Colon (tissue), 2 donors: Measurements from ENCODE around the gene C2CD3.
"Not testable (repeated sequence)": the region's sequence is repeated elsewhere in the genome, so short reads cannot be mapped to it uniquely, and the experiment has no call there.

Source experiments
- FAIRE-seq: peaks from 2 replicates; lab custom pipeline; 2012; peaks lifted over from hg19 to GRCh38; lab: Jason Lieb, UNC
- donor health status: control.
- donor health status: control.

Gene C2CD3

DNA sequence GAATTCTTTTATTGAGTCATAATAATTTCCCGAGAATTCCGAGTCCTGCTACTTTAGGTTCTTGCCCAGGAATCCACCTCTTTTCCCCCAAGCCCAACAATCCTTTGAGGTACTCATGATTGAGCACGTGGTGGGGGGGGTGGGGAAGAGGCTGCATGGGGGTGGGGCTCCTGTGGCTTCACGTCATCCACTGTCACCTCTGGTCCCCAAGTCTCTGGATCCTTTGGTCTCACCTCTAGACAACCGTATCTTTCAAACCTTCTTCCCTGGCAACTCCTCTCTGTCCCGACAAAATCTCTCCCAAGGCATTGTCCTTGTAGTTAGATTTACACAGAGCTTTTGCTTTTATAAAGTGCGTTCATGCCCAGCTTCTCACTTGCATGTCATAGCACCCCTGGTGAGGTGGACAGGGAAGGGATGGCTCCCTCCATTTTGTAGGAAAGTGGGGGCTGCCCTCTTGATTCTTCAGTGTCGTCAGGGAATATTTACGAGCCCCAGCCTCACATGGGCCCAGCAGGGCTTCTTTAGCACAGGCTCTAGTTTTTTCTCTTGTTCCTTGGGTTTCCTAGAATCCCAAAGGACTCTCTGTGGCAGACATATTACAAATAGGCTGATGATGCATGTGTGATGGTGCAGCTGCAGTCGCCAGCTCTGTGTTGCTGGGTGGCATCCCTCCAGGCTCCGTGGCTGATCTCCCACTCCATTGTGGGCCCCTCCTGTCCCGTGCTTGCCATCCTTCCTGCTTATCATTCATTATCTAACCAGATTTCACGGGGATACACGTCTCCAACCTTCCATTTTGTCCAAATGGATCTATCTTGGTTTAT, 170.3 kb downstream of the C2CD3 start:
- FAIRE-seq: no peak

GRCh38 chr11:73999581-74000306, 171.1 kb downstream of the C2CD3 start:
- FAIRE-seq: no peak

DNA sequence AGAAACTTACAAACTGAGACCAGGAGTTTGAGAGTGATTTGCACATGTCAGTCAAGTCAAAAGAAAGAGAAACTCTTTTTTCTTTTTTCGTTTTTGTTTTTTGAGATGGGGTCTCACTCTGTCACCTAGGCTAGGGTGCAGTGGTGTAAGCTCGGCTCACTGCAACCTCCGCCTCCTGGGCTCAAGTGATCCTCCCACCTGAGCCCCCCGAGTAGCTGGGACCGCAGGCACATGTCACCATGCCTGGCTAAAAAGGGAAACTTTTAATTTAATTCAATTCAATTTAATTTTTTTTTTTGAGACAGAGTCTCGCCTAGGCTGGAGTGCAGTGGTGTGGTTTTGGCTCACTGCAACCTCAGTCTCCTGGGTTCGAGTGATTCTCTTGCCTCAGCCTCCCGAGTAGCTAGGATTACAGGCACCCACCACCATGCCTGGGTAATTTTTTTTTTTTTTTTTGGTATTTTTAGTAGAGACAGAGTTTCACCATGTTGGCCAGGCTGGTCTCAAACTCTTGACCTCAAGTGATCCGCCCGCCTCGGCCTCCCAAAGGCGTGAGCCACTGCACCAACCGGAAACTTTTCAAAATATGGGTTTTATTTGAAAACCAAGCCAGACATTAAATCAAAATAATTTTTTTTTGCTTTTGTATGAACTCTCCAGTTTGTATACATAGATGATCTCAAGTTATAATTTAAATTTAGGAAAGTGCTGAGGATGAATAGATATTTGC, 171.8 kb downstream of the C2CD3 start:
- FAIRE-seq: no peak

DNA sequence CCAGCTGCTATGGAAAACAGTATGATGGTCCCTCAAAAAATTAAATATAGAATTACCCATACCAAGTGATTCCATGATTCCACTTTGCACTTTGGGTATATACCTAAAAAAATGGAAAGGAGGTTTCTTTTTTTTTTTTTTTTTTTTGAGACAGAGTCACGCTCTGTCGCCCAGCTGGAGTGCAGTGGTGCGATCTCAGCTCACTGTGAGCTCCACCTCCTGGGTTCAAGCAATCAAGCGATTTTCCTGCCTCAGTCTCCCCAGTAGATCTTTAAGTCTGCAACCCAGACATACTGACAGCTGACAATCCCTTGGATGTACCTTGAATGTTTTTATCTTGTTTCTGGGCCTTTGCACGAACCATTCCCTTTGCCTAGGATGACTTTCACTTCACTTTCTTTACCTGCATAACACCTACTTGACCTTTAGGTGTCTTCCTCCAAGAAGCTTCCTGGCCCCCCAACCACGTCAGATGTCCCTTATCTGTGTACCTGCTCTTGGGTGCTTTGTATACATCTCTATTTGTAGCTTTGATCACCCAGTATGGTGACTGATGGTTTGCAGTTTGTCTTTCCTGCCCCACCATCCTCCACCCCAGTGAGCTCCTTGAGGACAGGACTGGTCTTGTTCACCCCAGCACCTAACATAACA, 173.6 kb downstream of the C2CD3 start:
- FAIRE-seq: no peak

GRCh38 chr11:73996161-73996747, 174.5 kb downstream of the C2CD3 start:
- no peak for FAIRE-seq

DNA sequence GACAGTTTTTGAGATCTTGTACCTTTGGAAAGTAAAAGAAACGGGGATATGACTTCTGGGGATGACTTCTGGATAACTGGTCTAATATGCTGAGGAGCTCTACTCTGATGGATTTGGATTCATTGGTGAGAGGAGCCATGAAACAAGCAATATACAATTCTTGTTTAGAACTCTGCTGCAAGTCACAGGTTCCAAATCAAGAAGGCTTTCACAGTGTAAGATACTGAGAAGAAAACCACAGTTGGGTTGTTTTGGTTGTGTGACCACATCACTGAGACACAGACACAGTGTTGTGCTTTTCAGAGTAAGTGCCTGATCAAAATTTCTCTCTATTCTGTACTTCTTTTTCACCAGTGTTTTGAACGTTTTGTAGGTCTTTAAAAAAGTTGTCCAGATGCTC, 175.1 kb downstream of the C2CD3 start:
- FAIRE-seq: no peak

- FAIRE-seq: no peak
These were observed 175.6 kb downstream of the C2CD3 start for GRCh38 chr11:73995247-73995646.

GRCh38 chr11:73991471-73992006, 179.3 kb downstream of the C2CD3 start:
- no peak for FAIRE-seq

DNA sequence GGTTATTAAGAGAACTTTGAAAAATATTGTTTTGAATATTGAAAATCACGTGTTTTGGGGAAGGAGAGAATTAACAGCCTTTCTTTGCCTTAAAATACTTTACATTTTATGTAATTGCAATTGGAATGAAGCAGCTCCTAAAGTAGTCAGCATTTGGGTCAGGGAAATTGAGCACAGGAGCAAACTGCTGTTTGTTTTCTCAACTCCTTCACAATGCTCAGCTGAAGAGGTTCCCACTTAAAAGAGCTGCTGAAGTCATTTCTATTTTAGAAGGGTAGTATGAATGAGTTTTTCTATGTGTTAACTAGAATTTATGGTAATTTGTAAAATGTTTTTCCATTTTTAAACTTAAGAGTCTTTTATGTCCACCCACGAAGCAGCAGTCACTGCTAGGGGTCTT, 180.1 kb downstream of the C2CD3 start:
- FAIRE-seq: no peak

DNA sequence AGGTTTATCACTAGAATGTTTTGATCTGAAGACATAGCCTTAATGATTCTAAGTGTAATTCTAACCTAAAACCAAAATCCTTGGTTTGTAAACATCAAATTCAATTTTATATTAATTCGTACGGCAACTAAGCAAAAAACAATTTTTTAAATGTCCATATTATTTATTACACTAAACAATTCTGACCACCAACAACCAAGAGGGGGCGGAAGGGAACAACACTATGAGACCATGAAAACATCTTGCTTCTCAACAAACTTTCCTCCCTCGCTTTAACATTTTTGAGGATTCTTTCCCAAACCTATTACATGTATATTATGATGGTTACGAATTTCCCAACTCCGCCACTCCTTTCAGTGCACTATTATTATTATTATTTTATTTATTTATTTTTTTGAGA, 181.6 kb downstream of the C2CD3 start:
- no peak for FAIRE-seq

GRCh38 chr11:73988227-73988626, 182.6 kb downstream of the C2CD3 start:
- no peak for FAIRE-seq

- not testable (repeated sequence) for FAIRE-seq
These were observed 185.1 kb downstream of the C2CD3 start for GRCh38 chr11:73985661-73986060.

DNA sequence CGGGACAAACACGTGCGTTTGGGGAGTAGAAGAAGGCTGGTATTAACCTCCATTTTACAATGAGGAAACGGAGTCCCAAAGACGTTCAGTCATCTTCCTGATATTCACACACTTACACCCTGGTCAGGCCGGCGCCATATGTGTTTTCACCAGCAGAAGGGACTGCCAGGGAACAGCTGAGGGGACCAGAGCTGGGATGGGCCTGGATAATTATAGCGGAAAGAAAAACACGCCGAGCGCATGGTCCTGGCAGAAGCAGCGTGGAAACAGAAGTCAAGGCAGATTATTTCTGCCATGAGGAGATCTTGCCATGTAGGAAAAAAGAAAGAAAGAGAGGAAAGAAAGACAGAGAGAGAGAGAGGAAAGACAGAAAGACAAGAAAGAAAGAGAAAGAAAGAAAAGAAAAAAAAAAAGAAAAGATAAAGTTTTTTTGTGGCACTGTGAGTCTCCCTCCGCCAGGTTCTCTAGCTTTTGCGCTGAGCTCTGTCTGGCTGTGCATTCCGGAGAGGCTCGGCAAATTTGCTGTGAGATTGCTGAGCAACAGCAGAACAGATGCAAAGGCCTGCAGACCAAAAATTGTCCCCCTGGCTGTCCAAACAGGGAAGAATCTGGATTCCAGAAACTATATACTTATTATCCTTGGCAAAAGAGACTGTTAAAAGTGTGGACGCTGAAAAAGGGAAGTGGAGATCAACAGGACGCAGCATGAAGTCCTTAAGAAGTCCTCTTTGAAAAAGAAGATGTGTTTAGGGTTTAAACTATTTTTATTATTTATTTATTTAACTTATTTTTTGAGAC, 186.9 kb downstream of the C2CD3 start:
- FAIRE-seq: no peak

DNA sequence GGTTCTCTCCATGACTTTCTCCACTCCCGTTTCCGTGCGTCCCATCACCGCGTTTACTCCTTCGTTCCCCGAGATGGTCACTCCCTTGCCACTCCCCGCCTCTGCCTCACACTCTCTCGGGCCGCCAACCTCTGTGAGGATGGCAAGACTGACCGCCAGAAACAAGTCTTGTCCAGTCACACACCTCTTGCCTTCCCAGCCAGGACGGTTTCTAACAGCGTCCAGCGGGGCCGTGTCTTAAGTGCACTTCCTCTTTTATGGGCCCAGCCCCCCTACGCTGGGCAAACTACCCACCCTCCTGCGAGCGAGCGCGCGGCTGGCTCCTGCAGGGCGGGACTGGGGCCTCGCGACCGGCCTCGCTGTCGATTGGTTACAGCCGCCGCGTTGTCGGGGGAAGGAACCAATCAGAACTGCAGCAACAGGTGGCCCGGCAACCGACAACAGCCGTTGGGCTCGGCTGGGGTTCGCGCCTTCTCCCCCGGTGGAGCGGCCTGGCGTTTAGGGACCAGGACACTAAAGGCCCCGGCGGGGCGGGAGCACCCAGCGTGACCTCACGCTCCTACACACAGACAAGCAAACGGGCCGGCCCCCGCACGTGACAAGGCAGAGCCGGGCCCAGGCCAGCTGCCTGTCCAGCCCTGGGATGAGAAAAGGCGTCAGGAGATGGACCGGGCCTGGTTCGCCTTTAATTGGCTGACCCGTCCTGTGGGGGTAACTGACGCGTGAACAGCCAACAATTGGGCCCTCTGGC, 187.6 kb downstream of the C2CD3 start:
- FAIRE-seq: no peak

DNA sequence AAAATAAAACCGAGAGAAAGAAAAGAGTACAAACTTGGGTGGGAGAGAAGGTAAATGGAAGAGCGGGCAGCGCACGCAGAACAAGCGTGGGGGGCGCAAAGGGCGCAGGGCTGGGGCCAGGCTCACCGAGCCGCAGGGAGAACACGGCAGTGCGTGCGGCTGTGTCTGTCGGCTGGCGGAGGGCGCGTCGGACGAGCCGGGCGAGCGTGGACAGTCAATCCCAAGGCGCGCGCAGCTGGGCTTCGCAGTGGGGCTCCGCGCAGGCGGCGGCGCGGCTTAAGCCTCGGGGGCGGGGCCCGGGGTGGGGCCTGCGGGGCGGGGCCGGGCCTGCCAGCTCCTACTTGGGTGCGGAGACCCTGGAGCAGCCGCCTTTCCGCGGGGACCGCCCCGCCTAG, 188.2 kb downstream of the C2CD3 start, which contains the start of gene UCP2:
Gene UCP2 (minus strand): TSS at position 249 of the 395 bp plus-strand sequence. CDS start 4,465 bp downstream, outside the sequence.
- no peak for FAIRE-seq

DNA sequence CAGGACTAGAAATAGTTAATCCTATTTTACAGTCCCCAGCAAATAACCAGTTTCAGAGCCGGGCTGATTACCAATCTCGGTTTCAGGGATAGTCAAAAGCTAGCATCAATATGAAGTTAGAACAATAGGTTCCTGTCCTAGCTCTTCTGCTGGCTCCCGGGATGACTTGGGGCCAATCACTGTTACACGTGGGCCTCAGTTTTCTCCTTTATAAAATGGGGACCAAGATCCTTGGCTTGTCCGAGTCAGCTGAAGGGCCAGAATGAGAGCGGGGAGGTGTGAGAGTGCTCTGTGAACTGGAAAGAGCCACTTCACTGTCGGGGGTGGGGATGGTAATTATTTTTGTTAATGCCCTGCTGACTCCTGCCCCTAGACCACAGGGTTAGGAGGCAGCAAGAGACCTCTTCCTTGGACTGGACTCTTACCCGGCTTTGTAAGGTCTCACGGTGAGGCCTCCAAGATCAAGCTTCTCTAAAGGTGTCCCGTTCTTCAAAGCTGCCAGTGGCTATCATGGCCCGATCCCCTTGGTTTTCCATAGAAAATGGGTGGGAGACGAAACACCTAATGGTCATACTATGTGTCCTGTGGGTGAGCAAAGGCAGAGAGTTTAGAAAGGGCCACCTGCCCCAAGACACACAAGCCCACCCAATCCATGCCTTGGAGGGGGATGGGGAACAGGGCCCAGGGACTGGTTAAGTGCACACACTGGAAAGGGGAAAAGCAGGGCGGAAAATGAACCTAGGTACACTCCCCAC, 189.6 kb downstream of the C2CD3 start:
- no peak for FAIRE-seq

DNA sequence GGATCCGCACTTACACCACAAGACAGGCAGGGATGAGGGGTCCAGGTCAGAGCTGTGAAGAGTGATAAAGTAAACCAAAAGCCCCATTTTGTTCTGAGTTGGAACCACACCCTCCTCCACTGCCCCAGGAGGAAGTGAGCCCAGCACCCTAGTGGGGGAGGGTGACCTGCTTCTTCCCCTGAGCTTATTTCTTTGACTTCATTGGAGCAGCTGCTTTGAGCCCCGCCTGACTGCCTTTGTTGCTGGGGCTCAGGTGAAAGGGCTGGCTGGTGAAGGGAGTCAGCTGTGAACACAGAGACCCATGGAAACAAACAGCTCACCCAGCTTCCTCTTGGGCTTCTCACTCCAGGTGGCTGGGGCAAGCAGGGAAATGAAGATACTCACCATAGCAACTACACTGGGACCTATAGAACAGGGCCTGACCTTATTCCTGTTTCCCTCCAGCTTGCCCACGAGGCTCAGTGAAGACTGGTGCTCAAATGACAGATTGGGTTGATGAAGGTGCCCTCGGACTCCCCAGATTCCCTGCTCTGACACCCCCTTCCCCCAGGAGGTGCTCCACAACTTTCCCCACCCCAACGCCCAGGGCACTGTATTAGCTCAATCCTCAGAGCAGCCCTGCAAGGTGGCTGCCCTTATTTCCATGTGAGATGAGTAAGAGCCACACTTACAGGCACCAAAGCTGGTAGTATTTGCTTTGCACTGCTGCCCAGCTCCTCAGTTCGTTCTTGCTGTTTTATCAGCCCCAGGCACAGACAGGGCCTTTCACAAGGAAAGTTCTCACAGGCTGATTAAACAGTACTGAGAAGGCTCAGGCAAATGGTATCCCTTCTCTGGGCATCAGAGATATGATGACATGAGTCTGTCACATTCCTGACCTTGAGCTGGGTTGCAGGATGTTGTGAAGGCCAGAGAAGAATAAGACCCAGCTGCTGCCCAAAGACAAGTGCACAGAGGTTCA, 190.5 kb downstream of the C2CD3 start:
- FAIRE-seq: no peak

DNA sequence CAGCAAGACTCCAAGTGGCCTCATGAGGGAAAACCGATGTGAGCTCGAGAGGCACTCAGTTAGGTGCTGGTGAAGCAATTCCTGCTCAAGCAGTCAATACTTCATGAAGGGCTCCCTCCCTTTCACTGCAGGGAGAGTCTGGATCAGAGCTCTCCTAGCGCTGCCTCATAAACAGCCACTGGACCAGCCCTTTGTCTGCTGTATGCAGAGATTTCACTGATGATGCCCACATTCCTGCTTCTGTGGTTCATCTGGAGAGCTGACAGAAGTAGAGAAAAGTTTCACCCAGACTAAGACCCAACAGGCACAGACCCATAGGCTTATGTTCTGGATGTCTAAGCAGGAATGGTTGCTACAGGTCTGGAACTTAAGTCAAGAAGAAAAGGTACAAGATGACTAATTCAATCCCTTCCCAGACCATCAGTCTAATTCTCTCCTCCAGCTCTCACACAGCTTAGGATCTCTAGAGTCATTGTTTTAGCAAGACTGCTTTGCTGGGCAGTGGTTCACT, 192.2 kb downstream of the C2CD3 start:
- FAIRE-seq: no peak
